K562 (cell line): ENCODE measurements around the gene SUPT3H. TPM values are rescaled to one million over a fixed set of nuclear protein-coding genes. Genes with fewer than 3 reads are reported as not detected.
A peak's percentile ranks its signal among the peaks of the same experiment; 100 is the strongest.

Experiments used
- EZH2 ChIP-seq: IDR thresholded peaks from 2 replicates; pipeline ENCODE4 v1.6.1; 2012; ENCODE audit warnings: low read depth, mild to moderate bottlenecking, inconsistent platforms, low read length, borderline replicate concordance
- HMG20B ChIP-seq: fragments of 250-450 bp; sonication (Bioruptor Pico); IDR thresholded peaks from 2 replicates; pipeline ENCODE4 v1.5.0; 2021; ENCODE audit warnings: mild to moderate bottlenecking
- HMGN3 ChIP-seq: IDR thresholded peaks from 2 replicates; pipeline ENCODE4 v1.6.1; 2011; ENCODE audit warnings: borderline replicate concordance, low read depth, mild to moderate bottlenecking, mixed read lengths, low read length; ENCODE audit not compliant: insufficient read length; ENCODE audit errors: extremely low read depth
- MAFF ChIP-seq: IDR thresholded peaks from 2 replicates; pipeline ENCODE4 v1.6.1; 2012; ENCODE audit warnings: low read length, improper control_type of control experiment
- MAFG ChIP-seq: fragments of 450-650 bp; conservative IDR thresholded peaks from 2 replicates; pipeline ENCODE4 v1.6.1; 2016; ENCODE audit warnings: missing genetic modification characterization, missing compliant biosample characterization
- MAFK ChIP-seq: IDR thresholded peaks from 2 replicates; pipeline ENCODE4 v1.6.1; 2011; ENCODE audit warnings: low read length, improper control_type of control experiment
- PHF8 ChIP-seq: fragments of 200-600 bp; sonication (generic); IDR thresholded peaks from 2 replicates; pipeline ENCODE4 v1.6.1; 2012; ENCODE audit warnings: mixed run types, mild to moderate bottlenecking, inconsistent platforms, low read length, moderate library complexity, borderline replicate concordance
- SMARCA4 ChIP-seq: fragments of 450-650 bp; IDR thresholded peaks from 2 replicates; pipeline ENCODE4 v1.6.1; 2016
- UBTF ChIP-seq, 2 experiments: IDR thresholded peaks; 2 replicates each; pipeline ENCODE4 v1.6.1; 2012; ENCODE audit warnings: improper control_type of control experiment in 2 of 2, low read depth in 2 of 2, low read length in 2 of 2, borderline replicate concordance in 1 of 2
- ZNF644 ChIP-seq: fragments of 200-800 bp; sonication (Bioruptor generic); IDR thresholded peaks from 2 replicates; pipeline ENCODE4 v1.6.1; 2016; ENCODE audit warnings: low read depth, missing genetic modification characterization, missing compliant biosample characterization
- polyA plus RNA-seq, 8 experiments: library from polyadenylated mRNA; depleted of rRNA in 4 of 8; stranded (reverse) in 5 of 8; unstranded in 3 of 8; fragments of >200 nt; fragmentation: Nextera tagmentation in 2 of 8; fragmentation: Illumina TruSeq in 1 of 8; extraction: Ambion mirVana in 2 of 8; extraction: Trizol in 1 of 8; gene quantifications; 2 replicates each; pipeline versions ENCODE4 v1.2.1 to v1.2.3, GENCODE V29; 2011 to 2014; ENCODE audit warnings: inconsistent platforms in 1 of 8, missing spikeins in 1 of 8
- total RNA-seq, 7 experiments: library from RNA; depleted of rRNA in 6 of 7; stranded (reverse); fragments of >200 nt in 6 of 7; fragmentation: Illumina TruSeq in 2 of 7; extraction: Trizol in 2 of 7; gene quantifications; 2 replicates each; pipeline versions ENCODE4 v1.2.1 to v1.2.3, GENCODE V29; 2011 to 2021; ENCODE audit warnings: low replicate concordance in 1 of 7
- TF ChIP-seq, protein P1 (sequence below): fragments of 200-600 bp; sonication (generic); IDR thresholded peaks from one replicate; pipeline ENCODE4 v1.6.1; 2012; ENCODE audit warnings: mild to moderate bottlenecking, low read depth, low read length, inconsistent platforms

The SUPT3H gene
- total and polyA plus RNA-seq, 9 of the 15 experiments (the other 6 are each of a cell fraction or from before 2014, with no cell fraction given), result 7.2 to 16.3 (median 11.9) TPM

GRCh38 chr6:44918671-44919296, 458.9 kb downstream of the SUPT3H start (continued):
- TF ChIP-seq, protein P1, sequence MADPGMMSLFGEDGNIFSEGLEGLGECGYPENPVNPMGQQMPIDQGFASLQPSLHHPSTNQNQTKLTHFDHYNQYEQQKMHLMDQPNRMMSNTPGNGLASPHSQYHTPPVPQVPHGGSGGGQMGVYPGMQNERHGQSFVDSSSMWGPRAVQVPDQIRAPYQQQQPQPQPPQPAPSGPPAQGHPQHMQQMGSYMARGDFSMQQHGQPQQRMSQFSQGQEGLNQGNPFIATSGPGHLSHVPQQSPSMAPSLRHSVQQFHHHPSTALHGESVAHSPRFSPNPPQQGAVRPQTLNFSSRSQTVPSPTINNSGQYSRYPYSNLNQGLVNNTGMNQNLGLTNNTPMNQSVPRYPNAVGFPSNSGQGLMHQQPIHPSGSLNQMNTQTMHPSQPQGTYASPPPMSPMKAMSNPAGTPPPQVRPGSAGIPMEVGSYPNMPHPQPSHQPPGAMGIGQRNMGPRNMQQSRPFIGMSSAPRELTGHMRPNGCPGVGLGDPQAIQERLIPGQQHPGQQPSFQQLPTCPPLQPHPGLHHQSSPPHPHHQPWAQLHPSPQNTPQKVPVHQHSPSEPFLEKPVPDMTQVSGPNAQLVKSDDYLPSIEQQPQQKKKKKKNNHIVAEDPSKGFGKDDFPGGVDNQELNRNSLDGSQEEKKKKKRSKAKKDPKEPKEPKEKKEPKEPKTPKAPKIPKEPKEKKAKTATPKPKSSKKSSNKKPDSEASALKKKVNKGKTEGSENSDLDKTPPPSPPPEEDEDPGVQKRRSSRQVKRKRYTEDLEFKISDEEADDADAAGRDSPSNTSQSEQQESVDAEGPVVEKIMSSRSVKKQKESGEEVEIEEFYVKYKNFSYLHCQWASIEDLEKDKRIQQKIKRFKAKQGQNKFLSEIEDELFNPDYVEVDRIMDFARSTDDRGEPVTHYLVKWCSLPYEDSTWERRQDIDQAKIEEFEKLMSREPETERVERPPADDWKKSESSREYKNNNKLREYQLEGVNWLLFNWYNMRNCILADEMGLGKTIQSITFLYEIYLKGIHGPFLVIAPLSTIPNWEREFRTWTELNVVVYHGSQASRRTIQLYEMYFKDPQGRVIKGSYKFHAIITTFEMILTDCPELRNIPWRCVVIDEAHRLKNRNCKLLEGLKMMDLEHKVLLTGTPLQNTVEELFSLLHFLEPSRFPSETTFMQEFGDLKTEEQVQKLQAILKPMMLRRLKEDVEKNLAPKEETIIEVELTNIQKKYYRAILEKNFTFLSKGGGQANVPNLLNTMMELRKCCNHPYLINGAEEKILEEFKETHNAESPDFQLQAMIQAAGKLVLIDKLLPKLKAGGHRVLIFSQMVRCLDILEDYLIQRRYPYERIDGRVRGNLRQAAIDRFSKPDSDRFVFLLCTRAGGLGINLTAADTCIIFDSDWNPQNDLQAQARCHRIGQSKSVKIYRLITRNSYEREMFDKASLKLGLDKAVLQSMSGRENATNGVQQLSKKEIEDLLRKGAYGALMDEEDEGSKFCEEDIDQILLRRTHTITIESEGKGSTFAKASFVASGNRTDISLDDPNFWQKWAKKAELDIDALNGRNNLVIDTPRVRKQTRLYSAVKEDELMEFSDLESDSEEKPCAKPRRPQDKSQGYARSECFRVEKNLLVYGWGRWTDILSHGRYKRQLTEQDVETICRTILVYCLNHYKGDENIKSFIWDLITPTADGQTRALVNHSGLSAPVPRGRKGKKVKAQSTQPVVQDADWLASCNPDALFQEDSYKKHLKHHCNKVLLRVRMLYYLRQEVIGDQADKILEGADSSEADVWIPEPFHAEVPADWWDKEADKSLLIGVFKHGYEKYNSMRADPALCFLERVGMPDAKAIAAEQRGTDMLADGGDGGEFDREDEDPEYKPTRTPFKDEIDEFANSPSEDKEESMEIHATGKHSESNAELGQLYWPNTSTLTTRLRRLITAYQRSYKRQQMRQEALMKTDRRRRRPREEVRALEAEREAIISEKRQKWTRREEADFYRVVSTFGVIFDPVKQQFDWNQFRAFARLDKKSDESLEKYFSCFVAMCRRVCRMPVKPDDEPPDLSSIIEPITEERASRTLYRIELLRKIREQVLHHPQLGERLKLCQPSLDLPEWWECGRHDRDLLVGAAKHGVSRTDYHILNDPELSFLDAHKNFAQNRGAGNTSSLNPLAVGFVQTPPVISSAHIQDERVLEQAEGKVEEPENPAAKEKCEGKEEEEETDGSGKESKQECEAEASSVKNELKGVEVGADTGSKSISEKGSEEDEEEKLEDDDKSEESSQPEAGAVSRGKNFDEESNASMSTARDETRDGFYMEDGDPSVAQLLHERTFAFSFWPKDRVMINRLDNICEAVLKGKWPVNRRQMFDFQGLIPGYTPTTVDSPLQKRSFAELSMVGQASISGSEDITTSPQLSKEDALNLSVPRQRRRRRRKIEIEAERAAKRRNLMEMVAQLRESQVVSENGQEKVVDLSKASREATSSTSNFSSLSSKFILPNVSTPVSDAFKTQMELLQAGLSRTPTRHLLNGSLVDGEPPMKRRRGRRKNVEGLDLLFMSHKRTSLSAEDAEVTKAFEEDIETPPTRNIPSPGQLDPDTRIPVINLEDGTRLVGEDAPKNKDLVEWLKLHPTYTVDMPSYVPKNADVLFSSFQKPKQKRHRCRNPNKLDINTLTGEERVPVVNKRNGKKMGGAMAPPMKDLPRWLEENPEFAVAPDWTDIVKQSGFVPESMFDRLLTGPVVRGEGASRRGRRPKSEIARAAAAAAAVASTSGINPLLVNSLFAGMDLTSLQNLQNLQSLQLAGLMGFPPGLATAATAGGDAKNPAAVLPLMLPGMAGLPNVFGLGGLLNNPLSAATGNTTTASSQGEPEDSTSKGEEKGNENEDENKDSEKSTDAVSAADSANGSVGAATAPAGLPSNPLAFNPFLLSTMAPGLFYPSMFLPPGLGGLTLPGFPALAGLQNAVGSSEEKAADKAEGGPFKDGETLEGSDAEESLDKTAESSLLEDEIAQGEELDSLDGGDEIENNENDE, result no peak
- TF ChIP-seq SMARCA4 (no peak), PHF8 (no peak), MAFG (tag) (peak; percentile 93), HMGN3 (no peak), MAFK (peak; percentile 98), MAFF (peak; percentile 97), ZNF644 (tag) (no peak), EZH2 (no peak), HMG20B (no peak), UBTF (IDR thresholded peaks at IDR 0.05; ENCODE audit: borderline replicate concordance in 1 of 2, low read depth in 2 of 2, low read length in 2 of 2) (no peak)
